Endothelial cell of umbilical vein (primary cell): Measurements from ENCODE around the gene GPR87. TPM values are rescaled to one million over a fixed set of nuclear protein-coding genes. Genes with fewer than 3 reads are reported as not detected.

ENCODE experiments used
- BruUV-seq: library from RNA; stranded (reverse); fragments of 400-500 nt; replicated peaks from 2 replicates; lab custom pipeline; 2021; lab: Mats Ljungman, UMichigan
- CTCF ChIA-PET: fragments of 300-600, 350-600 bp; sonication (Branson Sonifier 250); formaldehyde crosslinking; loops from one replicate; lab custom pipeline; 2021; ENCODE audit warnings: antibody characterized with exemption, inconsistent platforms; lab: Charles Lee
- POLR2A ChIA-PET: fragments of 300-600, 350-600 bp; sonication (Branson Sonifier 250); formaldehyde crosslinking; loops from one replicate; lab custom pipeline; 2021; ENCODE audit warnings: antibody characterized with exemption, inconsistent platforms; lab: Charles Lee
- DNase-seq: peaks from one replicate; pipeline ENCODE4 v3.0.0-alpha.2; 2011; ENCODE audit warnings: low read depth, low spot score
- FAIRE-seq: peaks from 2 replicates; lab custom pipeline; 2011; peaks lifted over from hg19 to GRCh38; lab: Jason Lieb, UNC
- H2AFZ ChIP-seq: 2 replicates; pipeline ENCODE4 v1.6.0; 2012; ENCODE audit warnings: low read depth, low read length, control low read depth, inconsistent platforms
- H3K27ac ChIP-seq: 2 replicates; pipeline ENCODE4 v1.5.1; 2011; ENCODE audit warnings: low read depth, mild to moderate bottlenecking, control low read depth, low read length, moderate library complexity; ENCODE audit not compliant: insufficient read depth
- H3K27me3 ChIP-seq, 2 experiments: 2 replicates each; pipeline versions ENCODE4 v1.6.0 to v1.6.1; 2011; ENCODE audit warnings: low read length in 2 of 2, mixed read lengths in 1 of 2; ENCODE audit not compliant: control insufficient read depth in 2 of 2, insufficient read depth in 2 of 2
- H3K36me3 ChIP-seq, 2 experiments: 2 replicates in 1 of 2; 3 replicates in 1 of 2; pipeline ENCODE4 v1.5.1; 2011; ENCODE audit warnings: low read length in 2 of 2, mild to moderate bottlenecking in 1 of 2, moderate library complexity in 1 of 2; ENCODE audit not compliant: control insufficient read depth in 2 of 2, insufficient read depth in 2 of 2; ENCODE audit errors: extremely low read depth in 1 of 2
- H3K4me1 ChIP-seq: 3 replicates; pipeline ENCODE4 v1.5.1; 2011; ENCODE audit warnings: mild to moderate bottlenecking, low read length; ENCODE audit not compliant: control insufficient read depth, insufficient read depth; ENCODE audit errors: extremely low read depth
- H3K4me2 ChIP-seq: 2 replicates; pipeline ENCODE4 v1.6.1; 2011; ENCODE audit warnings: low read length, control low read depth, mixed read lengths; ENCODE audit not compliant: insufficient read depth
- H3K4me3 ChIP-seq, 3 experiments: fragments of 200-600 bp in 1 of 3; sonication (generic), shearing (Covaris generic) in 1 of 3; replicated peaks in 1 of 3; 2 replicates each; pipeline ENCODE4 v1.5.1; 2011 to 2016; ENCODE audit warnings: control low read depth in 3 of 3, low read length in 3 of 3, mild to moderate bottlenecking in 2 of 3, inconsistent platforms in 1 of 3, low read depth in 1 of 3, moderate library complexity in 1 of 3; ENCODE audit not compliant: insufficient read depth in 1 of 3
- H3K79me2 ChIP-seq: 2 replicates; pipeline ENCODE4 v1.6.0; 2012; ENCODE audit warnings: low read length, inconsistent platforms; ENCODE audit not compliant: control insufficient read depth, insufficient read depth
- H3K9ac ChIP-seq: replicated peaks from 2 replicates; pipeline ENCODE3; 2011; ENCODE audit warnings: low read length, control low read depth; ENCODE audit not compliant: insufficient read depth; ENCODE audit errors: extremely low read depth
- H3K9me1 ChIP-seq: replicated peaks from 3 replicates; pipeline ENCODE4 v1.6.0; 2011; ENCODE audit warnings: mild to moderate bottlenecking, low read length; ENCODE audit not compliant: control insufficient read depth, insufficient read depth; ENCODE audit errors: extremely low read depth
- H3K9me3 ChIP-seq: replicated peaks from 2 replicates; pipeline ENCODE4 v1.5.1; 2012; ENCODE audit warnings: low read length, inconsistent platforms; ENCODE audit not compliant: control insufficient read depth, insufficient read depth
- H4K20me1 ChIP-seq: replicated peaks from 2 replicates; pipeline ENCODE3; 2011; ENCODE audit warnings: mild to moderate bottlenecking, low read length; ENCODE audit not compliant: control insufficient read depth, insufficient read depth; ENCODE audit errors: extremely low read depth
- CTCF ChIP-seq, 2 donors: IDR thresholded peaks; 1 replicate in 1 of 2; 2 replicates in 1 of 2; pipeline ENCODE4 v1.5.1; 2011; ENCODE audit warnings: low read length in 2 of 2, mild to moderate bottlenecking in 2 of 2, moderate library complexity in 2 of 2, control low read depth in 1 of 2, inconsistent platforms in 1 of 2, low read depth in 1 of 2; ENCODE audit not compliant: insufficient read depth in 1 of 2; ENCODE audit errors: extremely low read depth in 1 of 2
- EZH2 ChIP-seq: IDR thresholded peaks from 2 replicates; pipeline ENCODE4 v1.6.1; 2012; ENCODE audit warnings: borderline replicate concordance, low read depth, mild to moderate bottlenecking, moderate library complexity, low read length, inconsistent platforms; ENCODE audit not compliant: severe bottlenecking
- FOS ChIP-seq: IDR thresholded peaks from 2 replicates; pipeline ENCODE4 v1.6.1; 2011; ENCODE audit warnings: mild to moderate bottlenecking, low read length, moderate library complexity, borderline replicate concordance; ENCODE audit not compliant: insufficient read depth
- GATA2 ChIP-seq: IDR thresholded peaks from 2 replicates; pipeline ENCODE4 v1.7.0; 2011; ENCODE audit warnings: low read depth, mild to moderate bottlenecking, moderate library complexity, mixed read lengths, low read length; ENCODE audit not compliant: insufficient read length, insufficient read depth
- MAX ChIP-seq: IDR thresholded peaks from 2 replicates; pipeline ENCODE4 v1.6.1; 2011; ENCODE audit not compliant: insufficient read depth, insufficient read length
- MYC ChIP-seq: IDR thresholded peaks from one replicate; pipeline ENCODE4 v1.6.1; 2011; ENCODE audit warnings: mild to moderate bottlenecking, low read depth, low read length
- POLR2A ChIP-seq: IDR thresholded peaks from 2 replicates; pipeline ENCODE4 v1.6.1; 2012; ENCODE audit warnings: low read depth, mild to moderate bottlenecking, control low read depth, low read length
- dilution Hi-C: fragments of 300-500 bp; cut with MboI; formaldehyde crosslinking; loops from one replicate; pipeline ENCODE4 v1.15.0; 2019; ENCODE audit warnings: low sequenced_read_pairs; ENCODE audit not compliant: extremely low pct_ligation_motif_present
- intact Hi-C: fragments of 100-400 bp; cut with micrococcal nuclease; formaldehyde crosslinking; loops from one replicate; pipeline ENCODE4 v1.10.0; 2022
- polyA plus RNA-seq, 4 experiments: library from polyadenylated mRNA; depleted of rRNA in 3 of 4; stranded (reverse) in 3 of 4; unstranded in 1 of 4; fragments of >200 nt; gene quantifications; 2 replicates each; pipeline versions ENCODE4 v1.2.1 to v1.2.3, GENCODE V29; 2011 to 2012; ENCODE audit warnings: missing spikeins in 1 of 4
- total RNA-seq: library from RNA; stranded (reverse); gene quantifications from 2 replicates; pipeline ENCODE4 v1.2.3, GENCODE V29; 2021

GPR87 gene
- total and polyA plus RNA-seq, 2 donors (not counting 3 experiments of a cell fraction or from before 2014, with no cell fraction given): not detected

- H3K9ac ChIP-seq: no peak overlapping the region
- H3K9me3 ChIP-seq: no peaks in the 10 kb centered on the region
- H2AFZ ChIP-seq: no peak overlapping the region
- FAIRE-seq: no peak
- dilution Hi-C loops: no loop called here
- ChIA-PET CTCF (no interaction called here), POLR2A (no interaction called here)
- no peak overlapping the region for H3K4me2 ChIP-seq
- H3K79me2 ChIP-seq: no peaks in the 10 kb centered on the region
- no peak overlapping the region for H3K4me3 ChIP-seq
- H3K4me1 ChIP-seq: no peaks in the 10 kb centered on the region
- H3K27me3 ChIP-seq: no peaks in the 10 kb centered on the region
- H3K9me1 ChIP-seq: no peaks in the 10 kb centered on the region
- no peaks in the 10 kb centered on the region for H4K20me1 ChIP-seq
- DNase-seq: no peak
- intact Hi-C loops: no loop called here
- no peak for TF ChIP-seq POLR2A
- BruUV-seq: no TSS peak
- H3K36me3 ChIP-seq: no peaks in the 10 kb centered on the region
- no peak overlapping the region for H3K27ac ChIP-seq
These were observed 2.4 kb upstream of the GPR87 start for GRCh38 chr3:151318991-151319390.

- Histone ChIP-seq H3K79me2 (no peaks in the 10 kb centered on the region), H3K27me3 (no peaks in the 10 kb centered on the region), H3K9me1 (no peaks in the 10 kb centered on the region), H3K9ac (no peak overlapping the region), H3K27ac (no peak overlapping the region), H3K9me3 (no peaks in the 10 kb centered on the region), H3K4me3 (no peak overlapping the region), H3K36me3 (no peaks in the 10 kb centered on the region), H3K4me1 (no peaks in the 10 kb centered on the region), H3K4me2 (no peak overlapping the region), H2AFZ (no peak overlapping the region), H4K20me1 (no peaks in the 10 kb centered on the region)
- ChIA-PET POLR2A (no interaction called here), CTCF (no interaction called here)
- FAIRE-seq (no peak), DNase-seq (no peak)
- intact Hi-C loops: no loop called here
- no TSS peak for BruUV-seq
- dilution Hi-C loops: no loop called here
- TF ChIP-seq FOS (no peak), EZH2 (no peak), MYC (no peak), POLR2A (no peak), GATA2 (no peak), CTCF (IDR thresholded peaks at IDR 0.05; ENCODE audit: extremely low read depth in 1 of 2, insufficient read depth in 1 of 2, low read depth in 1 of 2, low read length in 2 of 2) (no peak), MAX (no peak)
These were observed 1.7 kb upstream of the GPR87 start for GRCh38 chr3:151318313-151318712.
